Measurements from ENCODE around the gene ULK1.

The ULK1 gene

GRCh38 chr12:131923260-131923659, 28.8 kb downstream of the ULK1 start:
- peaks cover 3 to 5% of the 10 kb centered on the region in 2 donors for H3K36me3 Mint-ChIP-seq
- no peaks in the 10 kb centered on the region for H3K9me3 Mint-ChIP-seq
- ATAC-seq (replicated peaks) (peak; percentile 88 to 89), DNase-seq (peak; percentile 70)
- no peaks in the 10 kb centered on the region for H3K27me3 Mint-ChIP-seq
- H3K27ac Mint-ChIP-seq: peak overlapping the region; percentile 25
- no peak overlapping the region for H3K4me3 Mint-ChIP-seq
- H3K4me1 Mint-ChIP-seq: peaks cover 22 to 34% of the 10 kb centered on the region in 2 donors

DNA sequence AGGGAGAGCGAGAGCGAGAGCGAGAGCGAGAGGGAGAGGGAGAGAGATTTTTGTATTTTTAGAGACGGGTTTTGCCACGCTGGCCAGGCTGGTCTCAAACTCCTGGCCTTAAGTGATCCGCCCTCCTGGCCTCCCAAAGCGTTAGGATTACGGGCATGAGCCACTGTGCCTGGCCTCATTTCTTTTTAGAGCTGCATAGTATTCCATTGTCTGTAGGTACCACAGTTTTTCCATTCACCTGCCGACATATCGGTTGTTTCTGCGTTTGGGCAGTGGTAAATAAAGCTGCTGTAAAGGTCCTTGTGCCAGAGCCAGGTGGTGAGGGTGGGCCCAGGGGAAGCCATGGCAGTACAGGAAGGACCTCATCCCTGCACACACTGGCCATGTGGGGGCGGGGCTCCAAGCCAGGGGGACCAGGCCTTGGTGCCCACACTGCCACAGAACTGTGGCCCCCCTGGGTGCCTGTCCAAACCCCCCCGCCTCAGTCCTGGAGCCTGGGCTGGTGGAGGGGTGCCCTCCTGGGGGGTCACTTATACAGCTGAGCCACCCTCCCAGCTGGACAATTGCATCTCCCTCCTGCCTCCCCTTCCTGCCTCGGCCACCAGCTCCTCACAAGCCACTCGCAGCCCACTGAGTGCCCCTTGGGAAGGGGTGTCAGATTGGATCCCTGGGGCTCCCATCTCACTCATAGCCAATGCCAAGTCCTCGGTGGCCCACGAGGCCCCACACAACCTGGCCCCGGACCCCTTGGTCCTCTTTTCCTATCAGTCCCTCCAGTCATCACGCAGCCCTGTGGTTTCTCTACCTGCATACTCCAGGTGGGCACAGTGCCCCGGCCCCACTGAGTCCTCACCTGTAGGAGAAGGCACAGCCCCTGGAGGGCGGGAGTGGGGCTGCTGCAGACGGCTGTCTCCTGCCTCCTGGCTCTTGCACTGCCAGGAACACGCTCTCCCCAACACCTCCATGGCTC, 33.0 kb downstream of the ULK1 start:
- Mint-ChIP-seq H3K4me3 (peak overlapping the region; percentile 90 to 99), H3K27me3 (no peaks in the 10 kb centered on the region), H3K4me1 (peaks cover 28 to 46% of the 10 kb centered on the region in 2 donors), H3K27ac (peak overlapping the region; percentile 87), H3K9me3 (no peaks in the 10 kb centered on the region), H3K36me3 (peaks cover 10 to 13% of the 10 kb centered on the region in 2 donors)
- DNase-seq (no peak), ATAC-seq (replicated peaks) (no peak)

DNA sequence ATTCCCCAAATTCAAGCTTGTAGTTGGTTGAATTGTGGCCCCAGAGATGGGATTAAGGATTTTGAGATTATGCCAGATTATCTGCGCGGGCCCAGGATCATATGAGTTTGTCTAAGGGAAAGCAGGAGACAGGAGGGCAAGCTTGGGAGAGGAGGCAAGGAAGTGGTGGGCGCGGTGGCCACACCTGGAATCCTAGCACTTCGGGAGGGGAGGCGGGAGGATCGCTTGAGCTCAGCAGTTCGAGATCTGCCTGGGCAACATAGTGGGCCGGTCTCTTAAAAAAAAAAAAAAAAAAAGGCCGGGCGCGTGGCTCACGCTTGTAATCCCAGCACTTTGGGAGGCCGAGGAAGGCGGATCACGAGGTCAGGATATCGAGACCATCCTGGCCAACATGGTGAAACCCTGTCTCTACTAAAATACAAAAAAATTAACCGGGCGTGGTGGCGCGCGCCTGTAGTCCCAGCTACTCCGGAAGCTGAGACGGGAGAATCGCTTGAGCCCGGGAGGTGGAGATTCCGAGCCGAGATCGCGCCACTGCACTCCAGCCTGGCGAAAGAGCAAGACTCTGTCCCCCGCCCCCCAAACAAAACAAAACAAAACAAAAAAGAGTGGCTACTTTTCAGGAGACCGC, 33.8 kb downstream of the ULK1 start:
- DNase-seq: no peak
- peaks cover 23 to 38% of the 10 kb centered on the region in 2 donors for H3K4me1 Mint-ChIP-seq
- peak; percentile 13 to 16 for ATAC-seq (replicated peaks)
- H3K27me3 Mint-ChIP-seq: no peaks in the 10 kb centered on the region
- H3K27ac Mint-ChIP-seq: peak overlapping the region; percentile 100
- H3K36me3 Mint-ChIP-seq: peaks cover 15 to 18% of the 10 kb centered on the region in 2 donors
- H3K4me3 Mint-ChIP-seq: peak overlapping the region; percentile 90 to 99
- no peaks in the 10 kb centered on the region for H3K9me3 Mint-ChIP-seq

- Mint-ChIP-seq H3K4me3 (peak within 1 kb of the TSS; percentile 90 to 99), H3K36me3 (peaks cover 18 to 26% of the 10 kb centered on the region in 2 donors), H3K4me1 (peaks cover 27 to 34% of the 10 kb centered on the region in 2 donors), H3K9me3 (no peaks in the 10 kb centered on the region), H3K27me3 (no peaks in the 10 kb centered on the region), H3K27ac (peak within 1 kb of the TSS; percentile 100)
- DNase-seq: peak; percentile 92
- peak; percentile 79 to 84 for ATAC-seq (replicated peaks)
Measured at GRCh38 chr12:131928711-131929580, 34.5 kb downstream of the ULK1 start, which contains the start of gene PUS1. PUS1 (plus strand) TSS chr12:131929276; CDS start chr12:131929723, 447 bp downstream.

DNA sequence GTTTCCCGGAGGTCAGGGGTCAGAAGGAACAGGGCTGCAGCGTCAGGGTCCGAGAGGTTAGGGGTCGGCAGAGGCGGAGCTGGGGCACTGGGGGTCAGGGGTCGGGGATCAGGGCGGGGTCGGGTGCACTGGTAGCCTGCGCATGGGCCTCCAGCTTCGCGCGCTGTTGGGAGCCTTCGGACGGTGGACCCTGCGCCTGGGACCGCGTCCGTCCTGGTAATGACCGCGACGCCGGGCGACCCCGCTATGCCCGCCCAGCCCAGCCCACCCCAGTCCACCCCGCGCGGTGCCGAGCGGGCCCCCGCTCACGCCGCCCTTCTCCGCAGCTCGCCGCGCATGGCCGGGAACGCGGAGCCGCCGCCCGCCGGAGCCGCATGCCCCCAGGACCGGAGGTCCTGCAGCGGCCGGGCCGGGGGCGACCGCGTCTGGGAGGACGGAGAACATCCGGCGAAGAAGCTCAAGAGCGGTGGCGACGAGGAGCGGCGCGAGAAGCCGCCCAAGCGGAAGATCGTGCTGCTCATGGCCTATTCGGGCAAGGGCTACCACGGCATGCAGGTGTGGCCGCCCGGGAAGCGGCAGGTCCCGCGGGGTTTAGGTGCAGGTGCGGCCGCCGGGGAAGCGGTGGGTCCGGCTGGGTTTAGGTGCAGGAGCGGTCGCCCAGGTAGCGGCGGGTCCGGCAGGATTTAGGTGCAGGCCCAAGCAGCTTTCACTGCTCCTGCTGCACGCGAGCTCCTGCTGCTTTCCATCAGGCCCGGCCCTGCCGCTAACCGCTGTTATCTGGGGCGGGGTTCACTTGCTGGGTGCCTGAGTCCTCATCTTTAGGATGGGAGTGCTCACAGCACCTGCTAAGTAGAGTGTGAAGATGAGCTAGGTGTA, 35.4 kb downstream of the ULK1 start:
- ATAC-seq (replicated peaks): peak; percentile 12 to 19
- no peaks in the 10 kb centered on the region for H3K9me3 Mint-ChIP-seq
- DNase-seq: no peak
- H3K36me3 Mint-ChIP-seq: peaks cover 18 to 27% of the 10 kb centered on the region in 2 donors
- peaks cover 22 to 26% of the 10 kb centered on the region in 2 donors for H3K4me1 Mint-ChIP-seq
- H3K27ac Mint-ChIP-seq: peak overlapping the region; percentile 100
- H3K27me3 Mint-ChIP-seq: no peaks in the 10 kb centered on the region
- peak overlapping the region; percentile 90 to 99 for H3K4me3 Mint-ChIP-seq

DNA sequence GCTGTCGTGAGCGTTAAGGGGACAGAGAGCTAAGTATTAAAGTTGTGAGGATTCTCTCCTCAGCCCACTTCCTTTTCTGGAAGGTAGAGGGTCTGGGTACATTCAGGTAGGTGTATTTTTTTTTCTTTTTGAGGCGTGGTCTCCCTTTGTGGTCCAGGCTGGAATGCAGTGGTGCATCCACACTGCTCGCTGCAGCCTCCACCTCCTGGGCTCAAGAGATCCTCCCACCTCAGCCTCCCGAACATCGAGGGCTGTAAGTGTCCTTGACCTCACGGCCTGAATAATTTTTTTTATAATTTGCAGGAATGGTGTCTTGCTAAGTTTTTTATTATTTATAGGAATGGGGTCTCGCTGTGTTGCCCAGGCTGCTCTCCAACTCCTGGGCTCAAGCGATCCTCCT, 36.1 kb downstream of the ULK1 start:
- no peaks in the 10 kb centered on the region for H3K27me3 Mint-ChIP-seq
- peak overlapping the region; percentile 90 for H3K27ac Mint-ChIP-seq
- DNase-seq (no peak), ATAC-seq (replicated peaks) (no peak)
- H3K9me3 Mint-ChIP-seq: no peaks in the 10 kb centered on the region
- H3K4me3 Mint-ChIP-seq: peak overlapping the region; percentile 82 to 92
- peaks cover 18 to 27% of the 10 kb centered on the region in 2 donors for H3K36me3 Mint-ChIP-seq
- H3K4me1 Mint-ChIP-seq: peaks cover 19 to 21% of the 10 kb centered on the region in 2 donors

- peaks cover 11 to 12% of the 10 kb centered on the region in 2 donors for H3K4me1 Mint-ChIP-seq
- H3K27me3 Mint-ChIP-seq: no peaks in the 10 kb centered on the region
- H3K36me3 Mint-ChIP-seq: peaks cover 32 to 41% of the 10 kb centered on the region in 2 donors
- ATAC-seq (replicated peaks): no peak
- no peak overlapping the region for H3K27ac Mint-ChIP-seq
- H3K4me3 Mint-ChIP-seq: no peak overlapping the region
- H3K9me3 Mint-ChIP-seq: no peaks in the 10 kb centered on the region
- no peak for DNase-seq
Measured at GRCh38 chr12:131933387-131933786, 39.0 kb downstream of the ULK1 start.

GRCh38 chr12:131934535-131934934, 40.1 kb downstream of the ULK1 start:
- peaks cover 34 to 42% of the 10 kb centered on the region in 2 donors for H3K36me3 Mint-ChIP-seq

GRCh38 chr12:131938082-131938481, 43.7 kb downstream of the ULK1 start:
- no peak for DNase-seq
- no peak for ATAC-seq (replicated peaks)
- H3K27ac Mint-ChIP-seq: peak overlapping the region; percentile 10
- no peaks in the 10 kb centered on the region for H3K27me3 Mint-ChIP-seq
- no peaks in the 10 kb centered on the region for H3K9me3 Mint-ChIP-seq
- no peak overlapping the region for H3K4me3 Mint-ChIP-seq
- H3K36me3 Mint-ChIP-seq: peaks cover 44 to 50% of the 10 kb centered on the region in 2 donors
- H3K4me1 Mint-ChIP-seq: peaks cover 0 to 6% of the 10 kb centered on the region in 2 donors

More at GRCh38 chr12:131934535-131934934, 40.1 kb downstream of the ULK1 start:
- Mint-ChIP-seq H3K9me3 (no peaks in the 10 kb centered on the region), H3K4me3 (no peak overlapping the region), H3K27ac (no peak overlapping the region), H3K4me1 (peaks cover 10% of the 10 kb centered on the region in 2 donors), H3K27me3 (no peaks in the 10 kb centered on the region)
- DNase-seq (no peak), ATAC-seq (replicated peaks) (no peak)

- DNase-seq: no peak
- no peak overlapping the region for H3K4me3 Mint-ChIP-seq
Measured at GRCh38 chr12:131939007-131939406, 44.6 kb downstream of the ULK1 start.

DNA sequence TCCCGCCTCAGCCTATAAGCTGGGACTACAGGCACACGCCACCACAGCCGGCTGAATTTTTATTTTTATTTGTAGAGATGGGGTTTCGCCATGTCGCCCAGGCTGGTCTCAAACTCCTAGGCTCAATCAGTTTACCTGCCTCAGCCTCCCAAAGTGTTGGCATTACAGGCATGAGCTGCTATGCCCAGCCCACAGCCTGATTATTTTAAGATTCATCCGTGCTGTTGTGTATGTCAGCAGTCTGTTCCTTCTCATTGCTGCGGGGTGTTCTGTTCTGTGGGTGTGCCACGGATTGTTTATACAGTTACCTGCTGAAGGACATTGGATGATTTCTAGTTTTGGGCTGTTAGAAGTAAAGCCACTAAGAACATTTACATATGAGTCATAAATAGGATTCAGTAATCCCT, 45.7 kb downstream of the ULK1 start:
- no peaks in the 10 kb centered on the region for H3K27me3 Mint-ChIP-seq
- no peaks in the 10 kb centered on the region for H3K9me3 Mint-ChIP-seq
- peaks cover 0 to 2% of the 10 kb centered on the region in 2 donors for H3K4me1 Mint-ChIP-seq
- H3K4me3 Mint-ChIP-seq: no peak overlapping the region
- H3K36me3 Mint-ChIP-seq: peaks cover 56 to 59% of the 10 kb centered on the region in 2 donors
- H3K27ac Mint-ChIP-seq: no peak overlapping the region
- DNase-seq (no peak), ATAC-seq (replicated peaks) (no peak)

More at GRCh38 chr12:131939007-131939406, 44.6 kb downstream of the ULK1 start:
- Mint-ChIP-seq H3K4me1 (no peaks in the 10 kb centered on the region), H3K9me3 (no peaks in the 10 kb centered on the region), H3K27ac (no peak overlapping the region), H3K27me3 (no peaks in the 10 kb centered on the region), H3K36me3 (peaks cover 49% of the 10 kb centered on the region in 2 donors)
- no peak for ATAC-seq (replicated peaks)

DNA sequence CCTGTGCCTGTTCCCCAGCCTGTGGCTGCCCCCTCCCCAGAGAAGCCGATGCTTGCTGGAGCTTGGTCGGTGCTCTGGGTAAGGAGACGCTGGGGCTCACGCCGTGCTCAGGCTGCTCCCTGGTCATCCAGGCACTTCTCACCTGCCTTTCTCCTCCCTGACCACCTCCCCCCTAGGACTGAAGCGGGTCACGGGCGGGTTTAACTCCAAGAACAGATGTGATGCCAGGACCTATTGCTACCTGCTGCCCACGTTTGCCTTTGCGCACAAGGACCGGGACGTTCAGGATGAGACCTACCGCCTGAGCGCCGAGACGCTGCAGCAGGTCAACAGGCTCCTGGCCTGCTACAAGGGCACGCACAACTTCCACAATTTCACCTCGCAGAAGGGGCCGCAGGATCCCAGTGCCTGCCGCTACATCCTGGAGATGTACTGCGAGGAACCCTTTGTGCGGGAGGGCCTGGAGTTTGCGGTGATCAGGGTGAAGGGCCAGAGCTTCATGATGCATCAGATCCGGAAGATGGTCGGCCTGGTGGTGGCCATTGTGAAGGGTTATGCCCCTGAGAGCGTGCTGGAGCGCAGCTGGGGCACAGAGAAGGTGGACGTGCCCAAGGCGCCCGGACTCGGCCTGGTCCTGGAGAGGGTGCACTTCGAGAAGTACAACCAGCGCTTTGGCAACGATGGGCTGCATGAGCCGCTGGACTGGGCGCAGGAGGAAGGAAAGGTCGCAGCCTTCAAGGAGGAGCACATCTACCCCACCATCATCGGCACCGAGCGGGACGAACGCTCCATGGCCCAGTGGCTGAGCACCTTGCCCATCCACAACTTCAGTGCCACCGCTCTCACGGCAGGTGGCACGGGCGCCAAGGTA, 46.9 kb downstream of the ULK1 start:
- peaks cover 53 to 59% of the 10 kb centered on the region in 2 donors for H3K36me3 Mint-ChIP-seq
- no peak for ATAC-seq (replicated peaks)
- H3K4me1 Mint-ChIP-seq: peaks cover 0 to 2% of the 10 kb centered on the region in 2 donors
- H3K27me3 Mint-ChIP-seq: no peaks in the 10 kb centered on the region
- H3K27ac Mint-ChIP-seq: no peak overlapping the region
- H3K4me3 Mint-ChIP-seq: no peak overlapping the region
- DNase-seq: no peak
- no peaks in the 10 kb centered on the region for H3K9me3 Mint-ChIP-seq
